ENCODE measurements around the gene STX1B.

- TF ChIP-seq POLR2A (IDR thresholded peaks at IDR 0.05), result no peak
- TF ChIP-seq CTCF (IDR thresholded peaks at IDR 0.05), result no peak
Measured at GRCh38 chr16:30965436-30965835, 45.0 kb downstream of the STX1B start.

All from ovary (tissue), 3 donors.